Activated CD4-positive, alpha-beta memory T cell treated with anti-CD3 and anti-CD28 coated beads for 36 hours (primary cell): ENCODE measurements around the gene ZNF219. TPM values are rescaled to one million over a fixed set of nuclear protein-coding genes. Genes with fewer than 3 reads are reported as not detected.

ENCODE experiments used
- CTCF ChIA-PET: fragments of 350-600 bp; sonication (Branson Sonifier 250); formaldehyde crosslinking; loops from one replicate; lab custom pipeline; 2021; ENCODE audit warnings: antibody characterized with exemption, inconsistent platforms; lab: Charles Lee
- POLR2A ChIA-PET: fragments of 350-600 bp; sonication (Branson Sonifier 250); formaldehyde crosslinking; loops from one replicate; lab custom pipeline; 2021; ENCODE audit warnings: antibody characterized with exemption; lab: Charles Lee
- DNase-seq: peaks from one replicate; pipeline ENCODE4 v3.0.0-alpha.2; 2020
- H3K27ac Mint-ChIP-seq: one replicate; pipeline ENCODE4 v1.8.0; 2021; ENCODE audit warnings: mixed read lengths
- H3K27me3 Mint-ChIP-seq: one replicate; pipeline ENCODE4 v1.8.0; 2021; ENCODE audit warnings: mixed read lengths
- H3K36me3 Mint-ChIP-seq: one replicate; pipeline ENCODE4 v1.8.0; 2021; ENCODE audit warnings: mixed read lengths
- H3K4me1 Mint-ChIP-seq: one replicate; pipeline ENCODE4 v1.8.0; 2021; ENCODE audit warnings: low read depth, mixed read lengths
- H3K4me3 Mint-ChIP-seq: one replicate; pipeline ENCODE4 v1.8.0; 2021; ENCODE audit warnings: mild to moderate bottlenecking, mixed read lengths
- H3K9me3 Mint-ChIP-seq: one replicate; pipeline ENCODE4 v1.8.0; 2021; ENCODE audit warnings: mixed read lengths
- intact Hi-C: fragments of 100-400 bp; cut with micrococcal nuclease; formaldehyde crosslinking; loops from one replicate; pipeline ENCODE4 v1.15.1; 2023
- total RNA-seq, 2 experiments: library from RNA; stranded (reverse); gene quantifications; one replicate each; pipeline ENCODE4 v1.2.3, GENCODE V29; 2021

The ZNF219 gene
- total RNA-seq, 2 experiments from 2014 or later: 9.9 to 10.7 TPM

DNA sequence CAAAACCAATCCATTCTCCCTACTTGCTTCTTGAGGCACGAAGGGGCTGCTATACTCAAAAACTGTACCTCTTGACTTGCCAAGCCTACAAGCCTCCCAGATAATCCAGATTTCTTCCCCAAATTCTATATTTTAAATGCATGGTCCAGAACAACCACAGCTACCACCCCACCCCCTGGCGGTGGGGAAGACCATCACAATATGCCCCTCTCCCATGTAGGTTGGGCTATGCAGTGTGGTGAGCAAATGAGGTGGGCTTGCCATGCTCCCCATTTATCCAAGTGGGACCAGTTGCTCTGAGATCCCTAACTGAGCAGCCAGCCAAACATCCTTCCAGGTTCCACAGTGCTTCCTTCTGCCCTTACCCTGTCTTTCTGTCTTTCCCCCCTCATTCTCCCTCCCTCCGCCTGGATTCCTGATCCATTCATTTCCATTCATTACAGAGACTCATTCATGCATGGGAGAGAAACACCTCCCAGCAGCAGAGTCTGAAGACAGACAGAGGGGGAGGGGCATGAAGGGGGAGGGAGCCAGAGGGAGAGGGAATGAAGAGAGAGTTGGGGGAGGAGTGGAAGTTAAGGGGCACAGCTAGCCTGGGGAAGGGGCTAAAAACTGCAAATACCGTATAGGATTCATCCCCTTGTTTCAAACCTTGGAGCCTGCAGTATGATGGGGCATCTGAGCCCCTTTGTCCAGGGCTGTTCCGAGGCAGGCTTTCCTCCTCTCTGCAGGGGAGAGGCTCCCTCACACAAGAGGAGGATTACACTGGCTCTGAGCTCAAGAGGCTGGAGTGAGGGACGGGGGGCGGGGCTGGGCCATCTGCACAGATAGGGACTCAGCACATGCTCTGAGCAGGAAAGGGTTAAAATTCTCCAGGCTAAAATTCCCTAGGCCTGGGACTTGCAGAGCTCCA lies 4.4 kb downstream of the ZNF219 start:
- H3K4me1 Mint-ChIP-seq: peaks cover 17% of the 10 kb centered on the region
- intact Hi-C loops: no loop called here
- ChIA-PET CTCF (interaction anchor here (1.8 to 7.8 kb wide), 9 partner anchors 9 to 123 kb away, joined by 7 to 278 read pairs (median 24); partner anchors contain the start of genes ARHGEF40 and TMEM253), POLR2A (interaction anchor here (1.2 kb wide), 1 partner anchor 8 kb away, joined by 5 read pairs; no protein-coding TSS in a partner anchor)
- H3K4me3 Mint-ChIP-seq: no peak overlapping the region
- peaks cover 1% of the 10 kb centered on the region for H3K36me3 Mint-ChIP-seq
- no peak for DNase-seq
- H3K27me3 Mint-ChIP-seq: no peaks in the 10 kb centered on the region
- no peaks in the 10 kb centered on the region for H3K9me3 Mint-ChIP-seq
- H3K27ac Mint-ChIP-seq: no peak overlapping the region

DNA sequence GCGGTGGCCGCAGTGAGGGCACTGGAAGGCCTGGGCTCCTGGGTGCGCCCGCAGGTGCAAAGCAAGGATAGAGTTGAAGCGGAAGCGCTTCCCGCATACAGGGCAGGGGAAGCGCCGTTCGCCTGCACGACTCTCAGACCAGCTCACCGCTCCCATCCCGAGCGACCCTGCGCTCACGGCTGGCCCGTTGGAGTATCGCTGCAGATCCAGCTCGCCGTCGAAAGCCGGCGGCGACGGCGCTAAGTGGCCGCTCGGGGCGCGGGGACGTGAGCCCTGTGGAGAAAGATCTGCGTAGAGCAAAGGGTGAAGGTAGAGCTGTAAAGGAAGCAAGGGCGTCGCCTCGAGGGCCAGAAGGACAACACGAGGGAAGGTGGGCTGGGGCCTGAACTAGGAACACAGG lies 5.4 kb downstream of the ZNF219 start:
- H3K9me3 Mint-ChIP-seq: no peaks in the 10 kb centered on the region
- CTCF ChIA-PET: interaction anchor here (0.8 to 7.8 kb wide), 31 partner anchors 9 to 382 kb away, joined by 3 to 278 read pairs (median 6); partner anchors contain the start of genes ARHGEF40, NDRG2, RNASE8 and SLC39A2
- no peak overlapping the region for H3K4me3 Mint-ChIP-seq
- DNase-seq: no peak
- no peaks in the 10 kb centered on the region for H3K27me3 Mint-ChIP-seq
- peaks cover 16% of the 10 kb centered on the region for H3K4me1 Mint-ChIP-seq
- peaks cover 1% of the 10 kb centered on the region for H3K36me3 Mint-ChIP-seq
- POLR2A ChIA-PET: interaction anchor here (0.8 to 1.3 kb wide), 4 partner anchors 9 to 138 kb away, joined by 3 to 5 read pairs (median 4); no protein-coding TSS in a partner anchor
- intact Hi-C loops: no loop called here
- H3K27ac Mint-ChIP-seq: no peak overlapping the region

DNA sequence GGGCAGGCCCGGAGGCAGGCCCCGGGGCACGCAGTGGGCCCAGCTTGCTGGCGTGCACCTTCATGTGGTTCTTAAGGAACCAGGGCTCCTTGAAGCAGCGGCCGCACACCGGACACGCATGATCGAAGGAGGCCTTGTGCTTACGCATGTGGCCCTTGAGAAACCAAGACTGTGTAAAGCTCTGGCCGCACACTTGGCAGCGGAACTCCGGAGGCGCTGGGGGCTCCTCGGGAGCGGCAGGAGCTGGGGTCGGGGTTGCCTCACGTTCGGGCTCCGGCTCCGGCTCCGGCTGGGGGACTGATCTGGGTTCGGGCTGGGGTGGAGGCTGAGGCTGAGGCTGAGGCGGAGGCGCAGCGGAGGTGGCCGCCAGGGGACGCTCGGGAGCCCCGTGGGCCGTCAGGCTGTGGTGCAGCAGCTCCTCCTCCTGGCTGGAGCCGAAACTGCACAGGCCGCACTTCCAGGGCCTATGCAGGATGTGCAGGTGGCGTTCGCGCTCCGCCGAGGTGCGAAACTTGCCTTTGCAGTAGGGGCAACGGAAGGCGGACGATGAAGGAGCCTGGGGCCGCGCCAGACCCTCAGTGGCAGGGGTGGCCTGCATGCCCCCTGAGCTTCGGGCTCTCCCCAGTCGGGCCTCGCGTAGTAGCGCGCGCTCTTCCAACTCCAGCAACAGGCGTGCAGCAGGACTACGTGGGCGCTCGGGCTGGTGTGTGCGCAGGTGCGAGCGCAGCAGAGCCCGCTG lies 6.0 kb downstream of the ZNF219 start:
- no peaks in the 10 kb centered on the region for H3K27me3 Mint-ChIP-seq
- no peak overlapping the region for H3K27ac Mint-ChIP-seq
- H3K4me3 Mint-ChIP-seq: no peak overlapping the region
- ChIA-PET POLR2A (interaction anchor here (0.8 to 1.3 kb wide), 5 partner anchors 10 to 138 kb away, joined by 3 to 5 read pairs (median 3); no protein-coding TSS in a partner anchor), CTCF (interaction anchor here (0.7 to 7.8 kb wide), 33 partner anchors 9 to 470 kb away, joined by 3 to 278 read pairs (median 6); partner anchors contain the start of genes ARHGEF40, NDRG2, RNASE8 and SLC39A2)
- H3K36me3 Mint-ChIP-seq: peaks cover 1% of the 10 kb centered on the region
- DNase-seq: peak; percentile 92
- intact Hi-C loops: loop anchor here (1.0 kb wide), 3 partner anchors 12 to 78 kb away; no protein-coding TSS in a partner anchor
- no peaks in the 10 kb centered on the region for H3K9me3 Mint-ChIP-seq
- H3K4me1 Mint-ChIP-seq: peaks cover 21% of the 10 kb centered on the region

DNA sequence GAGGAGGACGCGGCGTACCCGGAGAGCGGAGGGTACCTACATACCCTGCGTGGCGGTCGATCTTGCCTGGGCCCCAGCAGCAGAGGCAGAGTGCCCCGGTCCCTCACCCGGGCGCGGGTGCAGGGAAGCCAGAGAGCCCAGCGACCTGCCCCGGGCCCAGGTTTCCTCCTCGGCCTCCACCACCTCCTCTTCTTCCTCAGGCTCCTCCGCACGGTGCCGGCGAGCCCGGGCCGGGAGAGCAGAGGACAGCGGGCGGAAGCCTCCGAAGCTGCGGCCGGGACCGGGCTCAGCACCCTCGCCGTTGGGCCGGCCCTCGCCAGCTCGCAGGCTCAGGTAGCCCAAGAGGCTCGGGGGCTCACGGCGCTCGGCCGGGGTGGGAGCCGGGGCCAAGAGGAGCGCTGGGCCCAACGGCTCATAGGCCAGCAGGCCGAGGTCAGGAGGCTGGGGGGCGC lies 6.6 kb downstream of the ZNF219 start:
- intact Hi-C loops: loop anchor here (1.0 kb wide), 3 partner anchors 12 to 78 kb away; no protein-coding TSS in a partner anchor
- Mint-ChIP-seq H3K9me3 (no peaks in the 10 kb centered on the region), H3K27ac (no peak overlapping the region), H3K4me1 (peaks cover 19% of the 10 kb centered on the region), H3K4me3 (no peak overlapping the region), H3K36me3 (peaks cover 1% of the 10 kb centered on the region), H3K27me3 (no peaks in the 10 kb centered on the region)
- DNase-seq: no peak
- POLR2A ChIA-PET: interaction anchor here (0.8 to 1.1 kb wide), 2 partner anchors 13 to 77 kb away, joined by 3 to 5 read pairs; no protein-coding TSS in a partner anchor
- CTCF ChIA-PET: interaction anchor here (0.7 to 7.8 kb wide), 29 partner anchors 8 to 471 kb away, joined by 3 to 278 read pairs (median 6); partner anchors contain the start of genes ARHGEF40, NDRG2, RNASE8 and SLC39A2

DNA sequence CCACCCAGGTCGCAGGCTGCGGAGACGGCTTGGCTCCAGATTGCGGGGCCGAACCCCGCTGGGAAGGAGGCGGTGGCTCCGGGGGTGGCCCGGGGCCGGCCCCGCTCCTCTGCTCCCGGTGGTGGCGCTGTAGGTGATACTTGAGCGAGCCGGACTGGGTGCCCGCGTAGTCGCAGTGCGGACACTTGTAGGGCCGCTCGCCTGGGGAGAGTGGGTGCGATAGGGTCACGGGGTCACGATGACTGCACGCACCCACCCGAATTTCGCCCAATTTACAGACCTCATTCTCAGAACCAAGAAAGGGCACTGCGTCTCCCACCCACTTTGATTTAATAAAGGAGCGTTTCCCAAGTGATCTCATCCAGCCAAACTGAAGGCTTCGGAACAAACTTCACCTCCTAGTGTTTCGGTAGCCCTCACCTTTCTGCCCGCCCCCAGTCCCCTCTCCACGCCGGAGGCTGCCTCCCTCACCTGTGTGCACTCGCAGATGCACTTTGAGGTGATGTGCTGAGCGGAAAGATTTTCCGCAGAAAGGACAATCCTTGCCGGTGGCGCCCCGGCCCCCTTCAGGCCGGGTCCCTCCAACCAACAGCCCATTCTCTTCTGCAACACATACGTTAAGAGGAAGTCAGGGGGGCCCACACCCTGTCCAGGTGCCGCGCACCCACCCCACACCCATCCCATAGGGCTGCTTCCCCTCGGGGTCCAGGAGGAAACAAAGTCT lies 7.4 kb downstream of the ZNF219 start:
- peaks cover 23% of the 10 kb centered on the region for H3K4me1 Mint-ChIP-seq
- H3K9me3 Mint-ChIP-seq: no peaks in the 10 kb centered on the region
- H3K27ac Mint-ChIP-seq: no peak overlapping the region
- intact Hi-C loops: no loop called here
- no peak for DNase-seq
- no peaks in the 10 kb centered on the region for H3K27me3 Mint-ChIP-seq
- ChIA-PET POLR2A (no interaction called here), CTCF (interaction anchor here (1.0 to 9.1 kb wide), 19 partner anchors 12 to 141 kb away, joined by 3 to 278 read pairs (median 15); partner anchors contain the start of genes ARHGEF40, NDRG2, SLC39A2 and TMEM253)
- H3K36me3 Mint-ChIP-seq: peaks cover 1% of the 10 kb centered on the region
- H3K4me3 Mint-ChIP-seq: no peak overlapping the region

DNA sequence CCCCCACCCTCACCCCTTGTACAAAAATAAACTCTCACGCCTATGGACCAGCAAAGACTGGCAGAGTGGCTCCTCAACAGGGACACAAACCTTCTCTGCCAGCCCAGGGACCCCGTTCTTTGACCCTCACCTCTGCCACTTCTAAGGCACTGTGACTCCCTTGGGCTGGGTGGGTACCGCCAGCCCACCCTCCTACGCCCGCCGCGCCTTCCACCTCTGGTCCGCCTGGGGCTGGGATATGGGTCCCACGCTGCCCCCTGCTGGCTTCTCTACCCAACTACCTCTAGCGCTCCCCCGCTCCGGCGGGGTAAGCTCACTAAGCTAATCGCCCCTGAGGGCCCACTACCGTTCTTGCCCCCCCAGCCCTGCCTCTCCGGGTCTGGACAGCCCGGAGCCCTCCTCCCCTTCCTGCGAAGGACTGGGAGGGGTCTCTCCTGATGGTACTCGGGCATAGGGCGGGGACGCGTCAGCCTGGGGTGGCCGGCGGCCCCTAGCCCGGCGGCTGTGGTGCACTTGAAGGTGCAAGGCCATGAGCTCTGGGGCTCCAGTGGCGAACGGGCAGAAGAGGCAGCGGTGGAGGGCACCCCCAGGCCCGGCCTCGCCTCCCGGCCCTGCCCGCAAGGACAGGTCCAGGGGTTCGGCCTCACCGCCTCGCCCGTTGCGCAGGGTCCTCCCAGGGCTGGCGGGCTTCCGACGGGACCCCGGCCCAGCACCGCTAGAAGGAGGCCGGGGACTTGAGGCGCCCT lies 8.1 kb downstream of the ZNF219 start:
- no peak overlapping the region for H3K27ac Mint-ChIP-seq
- H3K4me1 Mint-ChIP-seq: peaks cover 23% of the 10 kb centered on the region
- H3K27me3 Mint-ChIP-seq: no peaks in the 10 kb centered on the region
- ChIA-PET CTCF (interaction anchor here (1.0 to 9.1 kb wide), 8 partner anchors 7 to 76 kb away, joined by 4 to 146 read pairs (median 14); partner anchors contain the start of genes ARHGEF40 and TMEM253), POLR2A (no interaction called here)
- H3K9me3 Mint-ChIP-seq: no peaks in the 10 kb centered on the region
- H3K36me3 Mint-ChIP-seq: peaks cover 1% of the 10 kb centered on the region
- H3K4me3 Mint-ChIP-seq: no peak overlapping the region
- intact Hi-C loops: no loop called here
- DNase-seq: peak; percentile 59

DNA sequence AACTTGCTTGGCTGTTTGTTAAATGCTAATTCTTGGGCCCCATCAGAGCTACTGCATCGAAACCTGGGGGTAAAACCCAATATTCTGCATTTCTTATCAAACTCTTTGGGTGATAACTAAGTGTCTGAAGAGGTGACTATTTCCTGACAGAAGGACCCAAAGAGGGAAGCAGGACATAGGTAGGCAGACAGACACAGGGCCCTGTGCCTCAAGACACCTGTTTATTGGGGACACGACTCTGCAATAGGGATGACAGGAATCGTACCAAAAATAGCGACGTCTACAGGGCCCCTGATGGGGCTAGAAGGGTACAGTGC lies 8.6 kb downstream of the ZNF219 start:
- POLR2A ChIA-PET: no interaction called here
- intact Hi-C loops: no loop called here

DNA sequence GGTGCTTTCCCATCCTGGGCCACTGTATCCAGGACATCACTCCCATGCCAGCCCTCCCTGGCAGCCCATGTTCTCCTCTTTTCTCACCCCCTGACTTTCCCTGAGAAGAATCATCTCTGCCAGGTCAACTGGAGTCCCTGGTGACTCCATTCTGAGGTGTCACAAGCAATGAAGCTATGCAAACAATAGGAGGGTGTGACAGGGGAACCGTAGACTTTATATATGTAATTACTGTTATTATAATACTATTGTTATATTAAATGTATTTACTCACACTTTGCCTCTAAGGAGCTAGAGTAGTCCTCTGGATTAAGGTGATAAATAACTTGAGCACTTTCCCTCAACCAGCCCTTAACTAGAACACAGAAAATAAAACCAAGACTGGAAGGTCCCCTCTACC lies 9.2 kb downstream of the ZNF219 start:
- H3K27me3 Mint-ChIP-seq: no peaks in the 10 kb centered on the region
- peaks cover 1% of the 10 kb centered on the region for H3K36me3 Mint-ChIP-seq
- peak overlapping the region; percentile 24 for H3K27ac Mint-ChIP-seq
- intact Hi-C loops: no loop called here
- DNase-seq: no peak
- H3K4me1 Mint-ChIP-seq: peaks cover 23% of the 10 kb centered on the region
- H3K4me3 Mint-ChIP-seq: no peak overlapping the region
- no peaks in the 10 kb centered on the region for H3K9me3 Mint-ChIP-seq
- POLR2A ChIA-PET: no interaction called here
- CTCF ChIA-PET: interaction anchor here (0.5 to 9.1 kb wide), 9 partner anchors 8 to 75 kb away, joined by 3 to 146 read pairs (median 9); partner anchors contain the start of genes ARHGEF40 and TMEM253

More for the DNA sequence above, 8.6 kb downstream of the ZNF219 start:
- Mint-ChIP-seq H3K36me3 (peaks cover 1% of the 10 kb centered on the region), H3K27ac (no peak overlapping the region), H3K27me3 (no peaks in the 10 kb centered on the region), H3K4me3 (no peak overlapping the region), H3K9me3 (no peaks in the 10 kb centered on the region), H3K4me1 (peaks cover 23% of the 10 kb centered on the region)
- CTCF ChIA-PET: interaction anchor here (0.8 to 9.1 kb wide), 9 partner anchors 8 to 75 kb away, joined by 3 to 146 read pairs (median 9); partner anchors contain the start of genes ARHGEF40 and TMEM253
- no peak for DNase-seq

DNA sequence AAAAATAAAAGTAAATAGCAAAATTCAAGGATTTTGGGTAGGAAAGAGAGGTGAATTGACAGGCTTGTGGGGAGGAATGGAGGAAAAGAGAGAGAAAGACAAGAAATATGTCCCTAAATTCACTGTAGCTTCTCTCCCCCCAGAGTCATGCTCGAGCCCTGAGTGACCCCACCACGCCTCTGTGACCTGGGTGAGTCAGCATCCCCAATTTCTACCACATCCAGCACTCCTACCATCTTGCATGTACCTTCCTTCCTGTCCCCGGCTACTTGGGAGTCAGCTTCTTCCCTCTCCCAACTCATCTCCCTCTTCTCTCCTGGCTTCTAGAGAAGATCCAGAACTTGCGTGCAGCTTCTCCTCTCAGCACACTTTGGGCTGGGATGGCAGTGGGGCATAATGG lies 9.8 kb downstream of the ZNF219 start:
- no peak for DNase-seq
- Mint-ChIP-seq H3K36me3 (peaks cover 1% of the 10 kb centered on the region), H3K4me3 (no peak overlapping the region), H3K4me1 (peaks cover 23% of the 10 kb centered on the region), H3K9me3 (no peaks in the 10 kb centered on the region), H3K27me3 (no peaks in the 10 kb centered on the region), H3K27ac (peak overlapping the region; percentile 24)
- POLR2A ChIA-PET: no interaction called here
- intact Hi-C loops: no loop called here
- CTCF ChIA-PET: interaction anchor here (0.5 to 9.1 kb wide), 8 partner anchors 9 to 74 kb away, joined by 3 to 146 read pairs (median 14); partner anchors contain the start of genes ARHGEF40 and TMEM253
